HUES6 (cell line): ENCODE measurements around the gene AJM1.
A peak's percentile ranks its signal among the peaks of the same experiment; 100 is the strongest.
"Not testable (repeated sequence)": the region's sequence is repeated elsewhere in the genome, so short reads cannot be mapped to it uniquely, and the experiment has no call there.

Experiments
- H3K27ac ChIP-seq: 2 replicates; pipeline ENCODE4 v1.7.0; 2013; ENCODE audit warnings: low read depth, mild to moderate bottlenecking, low read length, inconsistent platforms
- H3K27me3 ChIP-seq: 2 replicates; pipeline ENCODE4 v1.6.1; 2013; ENCODE audit warnings: low read length; ENCODE audit not compliant: control insufficient read depth, insufficient read depth
- H3K36me3 ChIP-seq: 2 replicates; pipeline ENCODE4 v1.6.1; 2013; ENCODE audit warnings: low read length; ENCODE audit not compliant: control insufficient read depth, insufficient read depth
- H3K4me1 ChIP-seq: 2 replicates; pipeline ENCODE4 v1.6.1; 2013; ENCODE audit warnings: low read length; ENCODE audit not compliant: control insufficient read depth, insufficient read depth
- H3K4me3 ChIP-seq: 2 replicates; pipeline ENCODE4 v1.5.1; 2013; ENCODE audit warnings: low read depth, low read length
- H3K9ac ChIP-seq: one replicate; pipeline ENCODE4 v1.6.1; 2013; ENCODE audit warnings: mild to moderate bottlenecking, low read length
- H3K9me3 ChIP-seq: 2 replicates; pipeline ENCODE4 v1.6.1; 2013; ENCODE audit warnings: low read depth, low read length; ENCODE audit not compliant: control insufficient read depth, insufficient read depth

AJM1 gene

GRCh38 chr9:136802321-136802720 lies 40.0 kb upstream of the AJM1 start:
- Histone ChIP-seq H3K4me1 (peaks cover 20% of the 10 kb centered on the region), H3K9ac (no peak overlapping the region), H3K4me3 (no peak overlapping the region), H3K9me3 (no peaks in the 10 kb centered on the region), H3K36me3 (peaks cover 16% of the 10 kb centered on the region), H3K27me3 (peaks cover 21% of the 10 kb centered on the region), H3K27ac (no peak overlapping the region)

- H3K9ac ChIP-seq, H3K4me3 ChIP-seq, H3K9me3 ChIP-seq, H3K27ac ChIP-seq: not testable (repeated sequence)
- peaks cover 16% of the 10 kb centered on the region for H3K36me3 ChIP-seq
- H3K4me1 ChIP-seq, result peaks cover 20% of the 10 kb centered on the region
- peaks cover 21% of the 10 kb centered on the region for H3K27me3 ChIP-seq
These were observed 39.2 kb upstream of the AJM1 start for GRCh38 chr9:136803009-136803550.

GRCh38 chr9:136803551-136804508 lies 38.4 kb upstream of the AJM1 start:
- Histone ChIP-seq H3K27ac (no peak overlapping the region), H3K4me3 (no peak overlapping the region), H3K9me3 (no peaks in the 10 kb centered on the region), H3K9ac (no peak overlapping the region), H3K27me3 (peaks cover 16% of the 10 kb centered on the region), H3K36me3 (peaks cover 16% of the 10 kb centered on the region), H3K4me1 (peaks cover 20% of the 10 kb centered on the region)

GRCh38 chr9:136804509-136805206 lies 37.6 kb upstream of the AJM1 start:
- Histone ChIP-seq H3K27ac (no peak overlapping the region), H3K4me3 (no peak overlapping the region), H3K36me3 (peaks cover 18% of the 10 kb centered on the region), H3K9ac (no peak overlapping the region), H3K27me3 (peaks cover 8% of the 10 kb centered on the region), H3K4me1 (peaks cover 23% of the 10 kb centered on the region), H3K9me3 (no peaks in the 10 kb centered on the region)

- 0 out of 2 replicates have a peak, but pooled peaks cover 5% of the 10 kb centered on the region for H3K27me3 ChIP-seq
- no peak overlapping the region for H3K27ac ChIP-seq
- no peaks in the 10 kb centered on the region for H3K9me3 ChIP-seq
- peaks cover 26% of the 10 kb centered on the region for H3K4me1 ChIP-seq
- H3K9ac ChIP-seq, result no peak overlapping the region
- peaks cover 24% of the 10 kb centered on the region for H3K36me3 ChIP-seq
- H3K4me3 ChIP-seq, result no peak overlapping the region
These were observed 37.0 kb upstream of the AJM1 start for GRCh38 chr9:136805207-136805740.

DNA sequence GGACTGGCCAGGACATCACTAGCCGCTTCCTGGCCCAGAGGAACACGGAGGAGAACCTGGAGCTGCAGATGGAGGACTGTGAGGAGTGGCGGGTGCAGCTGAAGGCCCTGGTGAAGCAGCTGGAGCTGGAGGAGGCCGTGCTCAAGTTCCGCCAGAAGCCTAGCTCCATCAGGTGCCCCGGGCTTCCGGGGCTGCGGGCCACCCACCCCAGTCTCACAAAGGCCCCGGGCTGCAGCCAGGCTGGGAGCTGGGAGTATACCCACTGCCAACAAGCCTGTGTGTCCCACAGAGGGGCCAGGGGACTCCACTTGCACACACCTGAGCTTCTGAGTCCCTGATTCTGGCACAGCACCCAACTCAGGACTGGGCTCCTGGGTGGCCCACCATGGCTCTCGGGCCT lies 36.2 kb upstream of the AJM1 start:
- peaks cover 25% of the 10 kb centered on the region for H3K36me3 ChIP-seq
- H3K4me3 ChIP-seq, result no peak overlapping the region
- peaks cover 21% of the 10 kb centered on the region; the same call in 1 of the 2 replicates for H3K4me1 ChIP-seq
- 0 out of 2 replicates have a peak, but pooled peaks cover 5% of the 10 kb centered on the region for H3K27me3 ChIP-seq
- no peaks in the 10 kb centered on the region for H3K9me3 ChIP-seq
- H3K9ac ChIP-seq, result no peak overlapping the region
- H3K27ac ChIP-seq, result no peak overlapping the region

DNA sequence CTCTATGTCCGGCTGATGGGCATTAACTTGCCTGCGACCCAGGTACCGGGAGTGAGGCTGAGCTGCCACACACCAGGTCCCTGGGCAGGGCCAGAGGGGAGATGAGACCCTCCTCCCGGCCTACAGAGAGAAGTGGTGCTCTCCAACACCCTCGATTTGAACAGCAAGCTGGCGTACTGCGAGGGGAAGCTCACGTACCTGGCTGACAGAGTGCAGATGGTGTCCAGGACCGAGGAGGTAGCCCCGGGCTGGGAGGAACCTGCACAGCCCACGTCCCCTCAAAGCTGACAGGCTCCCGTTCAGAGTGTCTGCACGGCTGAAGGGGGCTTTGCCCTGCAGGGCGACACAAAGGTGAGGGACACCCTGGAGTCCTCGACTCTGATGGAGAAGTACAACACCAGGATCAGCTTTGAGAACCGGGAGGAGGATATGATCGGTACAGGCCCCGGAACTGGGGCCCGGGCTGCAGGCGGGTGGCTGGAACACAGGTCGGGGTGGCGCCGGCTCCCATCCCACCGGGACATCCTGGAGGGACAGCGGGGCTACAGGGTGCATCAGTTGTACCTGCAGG lies 35.6 kb upstream of the AJM1 start:
- peak overlapping the region; percentile 84; the same call in 1 of the 2 replicates for H3K27ac ChIP-seq
- H3K27me3 ChIP-seq, result 0 out of 2 replicates have a peak, but pooled peaks cover 5% of the 10 kb centered on the region
- H3K36me3 ChIP-seq, result peaks cover 26% of the 10 kb centered on the region
- H3K4me3 ChIP-seq, result peak overlapping the region; percentile 90
- no peaks in the 10 kb centered on the region for H3K9me3 ChIP-seq
- peak overlapping the region; percentile 93 for H3K9ac ChIP-seq
- peaks cover 21% of the 10 kb centered on the region; the same call in 1 of the 2 replicates for H3K4me1 ChIP-seq

GRCh38 chr9:136807281-136808074 lies 34.8 kb upstream of the AJM1 start, which contains the start of gene RABL6:
Gene RABL6 (plus strand): TSS chr9:136807948. CDS start chr9:136808197, 249 bp downstream.
- peak within 1 kb of the TSS; percentile 90 for H3K4me3 ChIP-seq
- peaks cover 34% of the 10 kb centered on the region for H3K36me3 ChIP-seq

DNA sequence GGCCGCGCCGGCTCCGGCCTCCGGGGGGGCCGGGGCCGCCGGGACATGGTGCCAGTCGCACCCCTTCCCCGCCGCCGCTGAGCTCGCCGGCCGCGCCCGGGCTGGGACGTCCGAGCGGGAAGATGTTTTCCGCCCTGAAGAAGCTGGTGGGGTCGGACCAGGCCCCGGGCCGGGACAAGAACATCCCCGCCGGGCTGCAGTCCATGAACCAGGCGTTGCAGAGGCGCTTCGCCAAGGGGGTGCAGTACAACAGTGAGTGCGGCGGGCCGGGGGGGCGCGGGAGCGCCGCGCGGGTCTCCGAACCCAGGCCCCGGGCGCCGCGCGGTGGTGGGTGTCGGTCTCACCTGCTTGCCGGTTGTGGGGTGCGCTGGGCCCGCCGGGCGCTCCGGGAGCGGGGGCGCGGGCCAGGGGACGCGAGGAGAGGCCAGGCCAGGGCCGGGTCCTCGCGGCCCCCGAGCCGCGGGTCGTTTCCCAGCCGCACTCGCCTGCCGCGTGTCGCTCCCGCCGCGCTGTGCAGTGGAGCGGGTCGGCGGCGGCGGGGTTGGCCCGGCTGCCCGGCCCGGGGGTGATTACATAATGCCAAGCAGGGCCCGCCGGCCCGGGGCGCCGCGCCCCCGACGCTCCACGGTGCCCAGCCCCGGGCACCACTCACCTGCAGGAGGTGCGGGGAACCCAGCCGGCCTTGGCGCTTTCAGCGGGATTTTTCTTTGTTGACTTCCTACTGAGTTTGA lies 34.0 kb upstream of the AJM1 start:
- Histone ChIP-seq H3K9ac (peak overlapping the region; percentile 93), H3K4me3 (peak overlapping the region; percentile 90), H3K27ac (peak overlapping the region; percentile 92), H3K27me3 (0 out of 2 replicates have a peak, but pooled peaks cover 5% of the 10 kb centered on the region), H3K9me3 (no peaks in the 10 kb centered on the region), H3K4me1 (peaks cover 21% of the 10 kb centered on the region; the same call in 1 of the 2 replicates), H3K36me3 (peaks cover 41% of the 10 kb centered on the region)

More at GRCh38 chr9:136807281-136808074, 34.8 kb upstream of the AJM1 start, which contains the start of gene RABL6:
- H3K27ac ChIP-seq, result peak within 1 kb of the TSS; percentile 92
- H3K9ac ChIP-seq, result peak within 1 kb of the TSS; percentile 93
- no peaks in the 10 kb centered on the region for H3K9me3 ChIP-seq
- H3K27me3 ChIP-seq, result 0 out of 2 replicates have a peak, but pooled peaks cover 5% of the 10 kb centered on the region
- peaks cover 21% of the 10 kb centered on the region; the same call in 1 of the 2 replicates for H3K4me1 ChIP-seq
